IPS-NIHi11 (cell line): ENCODE results near the gene CYTH4.
"Not testable (repeated sequence)": the region's sequence is repeated elsewhere in the genome, so short reads cannot be mapped to it uniquely, and the experiment has no call there.

ENCODE experiments used
- DNase-seq: peaks from one replicate; pipeline ENCODE4 v3.0.0; 2012; ENCODE audit warnings: mixed read lengths, low spot score

CYTH4 gene

GRCh38 chr22:37328538-37329237, 46.4 kb downstream of the CYTH4 start:
- not testable (repeated sequence) for DNase-seq

GRCh38 chr22:37329238-37330140, 47.2 kb downstream of the CYTH4 start:
- DNase-seq, result no peak

GRCh38 chr22:37330200-37331033, 48.1 kb downstream of the CYTH4 start:
- DNase-seq, result peak; percentile 96

GRCh38 chr22:37331034-37331428, 48.7 kb downstream of the CYTH4 start:
- no peak for DNase-seq

GRCh38 chr22:37331856-37332536, 49.7 kb downstream of the CYTH4 start:
- no peak for DNase-seq

GRCh38 chr22:37333724-37334460, 51.6 kb downstream of the CYTH4 start:
- DNase-seq, result no peak

- DNase-seq, result no peak
Observed at GRCh38 chr22:37334461-37334858, 52.2 kb downstream of the CYTH4 start.

- DNase-seq, result peak; percentile 73
Observed at GRCh38 chr22:37334859-37335805, 52.8 kb downstream of the CYTH4 start.

GRCh38 chr22:37335806-37336199, 53.5 kb downstream of the CYTH4 start:
- DNase-seq, result no peak

GRCh38 chr22:37336579-37336978, 54.3 kb downstream of the CYTH4 start:
- DNase-seq, result no peak

GRCh38 chr22:37337204-37337943, 55.1 kb downstream of the CYTH4 start:
- DNase-seq, result no peak

- no peak for DNase-seq
Observed at GRCh38 chr22:37338539-37339246, 56.4 kb downstream of the CYTH4 start.

GRCh38 chr22:37340331-37341262, 58.3 kb downstream of the CYTH4 start:
- DNase-seq, result peak; percentile 79

- DNase-seq, result no peak
Observed at GRCh38 chr22:37342065-37342464, 59.8 kb downstream of the CYTH4 start.

GRCh38 chr22:37343348-37343747, 61.0 kb downstream of the CYTH4 start:
- DNase-seq, result no peak

- no peak for DNase-seq
Observed at GRCh38 chr22:37343863-37344734, 61.8 kb downstream of the CYTH4 start.
